ENCODE measurements around the gene RRP7A.
"Not testable (repeated sequence)": the region's sequence is repeated elsewhere in the genome, so short reads cannot be mapped to it uniquely, and the experiment has no call there.

RRP7A gene

GRCh38 chr22:42535082-42535731 is 15.6 kb upstream of the RRP7A start:
- peak in 1 of 3 experiments; percentile 8 for DNase-seq

- no peak for DNase-seq
Observed at GRCh38 chr22:42533638-42533977, 14.0 kb upstream of the RRP7A start.

- not testable (repeated sequence) for DNase-seq
Observed at GRCh38 chr22:42531401-42532084, 11.9 kb upstream of the RRP7A start.

- DNase-seq: not testable (repeated sequence)
Observed at GRCh38 chr22:42529435-42529834, 9.8 kb upstream of the RRP7A start.

GRCh38 chr22:42528591-42529307 is 9.2 kb upstream of the RRP7A start:
- DNase-seq: no peak

GRCh38 chr22:42522546-42522945 is 3.0 kb upstream of the RRP7A start:
- no peak for DNase-seq

- DNase-seq: no peak
Observed at GRCh38 chr22:42521228-42521546, 1.6 kb upstream of the RRP7A start.

GRCh38 chr22:42518638-42519524 is 715 bp downstream of the RRP7A start:
- DNase-seq: not testable (repeated sequence)

- not testable (repeated sequence) for DNase-seq
Observed at GRCh38 chr22:42517103-42517502, 2.5 kb downstream of the RRP7A start.

- DNase-seq: no peak
Observed at GRCh38 chr22:42515896-42516295, 3.7 kb downstream of the RRP7A start.

GRCh38 chr22:42515304-42515703 is 4.3 kb downstream of the RRP7A start:
- DNase-seq: not testable (repeated sequence)

- not testable (repeated sequence) for DNase-seq
Observed at GRCh38 chr22:42514331-42514730, 5.3 kb downstream of the RRP7A start.

GRCh38 chr22:42512273-42512990 is 7.2 kb downstream of the RRP7A start:
- DNase-seq: not testable (repeated sequence)

- DNase-seq: no peak
Observed at GRCh38 chr22:42511401-42511891, 8.2 kb downstream of the RRP7A start.

- no peak for DNase-seq
Observed at GRCh38 chr22:42509548-42509947, 10.0 kb downstream of the RRP7A start.

- DNase-seq: not testable (repeated sequence)
Observed at GRCh38 chr22:42508975-42509364, 10.6 kb downstream of the RRP7A start.

- DNase-seq: not testable (repeated sequence)
Observed at GRCh38 chr22:42508327-42508974, 11.1 kb downstream of the RRP7A start.

GRCh38 chr22:42500836-42501179 is 18.8 kb downstream of the RRP7A start:
- DNase-seq: no peak

- DNase-seq: peak in 1 of 3 experiments; percentile 22
Observed at GRCh38 chr22:42500161-42500835, 19.3 kb downstream of the RRP7A start.

GRCh38 chr22:42499773-42500160 is 19.8 kb downstream of the RRP7A start:
- DNase-seq: not testable (repeated sequence)

- peak in 2 of 3 experiments; percentile 15 to 33 for DNase-seq
Observed at GRCh38 chr22:42495533-42496141, 24.0 kb downstream of the RRP7A start.
